ENCODE results near the gene TMC5. TPM values are rescaled to one million over a fixed set of nuclear protein-coding genes. Genes with fewer than 3 reads are reported as not detected.

TMC5 gene
- total and polyA plus RNA-seq, 9 donors, result 0.35 to 5.5 (median 0.83) TPM; not detected in 2

GRCh38 chr16:19523559-19524355 lies 106.1 kb downstream of the TMC5 start, which contains the start of gene CCP110:
CCP110 (plus strand) TSS chr16:19523942; CDS start chr16:19527882, 3,940 bp downstream.
- H3K4me1 ChIP-seq (ENCODE audit: insufficient read depth), result peaks cover 13% of the 10 kb centered on the region
- intact Hi-C loops (cut with DNase I), result no loop called here
- TF ChIP-seq EP300 (IDR thresholded peaks at IDR 0.05), result no peak
- peak; percentile 55 for TF ChIP-seq POLR2A (IDR thresholded peaks at IDR 0.05)
- no peaks in the 10 kb centered on the region for H3K36me3 ChIP-seq
- peak within 1 kb of the TSS; percentile 96 for H3K4me3 ChIP-seq
- peak; percentile 93 to 96 (median 93) for DNase-seq
- no peaks in the 10 kb centered on the region for H3K27me3 ChIP-seq
- H3K27ac ChIP-seq, result peak within 1 kb of the TSS in 1 of 2 donors; percentile 29
- H3K9me3 ChIP-seq, result no peaks in the 10 kb centered on the region
- WGBS, 3 donors, result 1% methylated on average over 51 of the region's 51 CpGs

- Histone ChIP-seq H3K9me3 (no peaks in the 10 kb centered on the region), H3K27ac (peak overlapping the region in 1 of 2 donors; percentile 29), H3K36me3 (no peaks in the 10 kb centered on the region), H3K4me3 (peak overlapping the region; percentile 96), H3K27me3 (no peaks in the 10 kb centered on the region), H3K4me1 (ENCODE audit: insufficient read depth) (peaks cover 11% of the 10 kb centered on the region)
- intact Hi-C loops (cut with DNase I), result no loop called here
- 1 to 2% (median 1%) methylated on average over 11 of the region's 11 CpGs for WGBS, 3 donors
- no peak for DNase-seq
- no peak for TF ChIP-seq CTCF (IDR thresholded peaks at IDR 0.05)
- TF ChIP-seq EP300 (IDR thresholded peaks at IDR 0.05), result no peak
- TF ChIP-seq POLR2A (IDR thresholded peaks at IDR 0.05), result no peak
Measured at GRCh38 chr16:19524356-19524615, 106.6 kb downstream of the TMC5 start.

- peak overlapping the region in 1 of 2 donors; percentile 29 for H3K27ac ChIP-seq
- 16 to 17% (median 17%) methylated on average over 19 of the region's 19 CpGs for whole genome bisulfite sequencing, 3 donors
- intact Hi-C loops (cut with DNase I), result no loop called here
- no peak for DNase-seq
- peaks cover 11% of the 10 kb centered on the region for H3K4me1 ChIP-seq (ENCODE audit: insufficient read depth)
- no peaks in the 10 kb centered on the region for H3K36me3 ChIP-seq
- TF ChIP-seq EP300 (IDR thresholded peaks at IDR 0.05) (no peak), CTCF (IDR thresholded peaks at IDR 0.05) (no peak), POLR2A (IDR thresholded peaks at IDR 0.05) (no peak)
- H3K9me3 ChIP-seq, result no peaks in the 10 kb centered on the region
- H3K4me3 ChIP-seq, result peak overlapping the region; percentile 96
- no peaks in the 10 kb centered on the region for H3K27me3 ChIP-seq
Measured at GRCh38 chr16:19524616-19525384, 107.1 kb downstream of the TMC5 start.

GRCh38 chr16:19525385-19525723 lies 107.7 kb downstream of the TMC5 start:
- TF ChIP-seq POLR2A (IDR thresholded peaks at IDR 0.05) (no peak), CTCF (IDR thresholded peaks at IDR 0.05) (no peak), EP300 (IDR thresholded peaks at IDR 0.05) (no peak)
- Histone ChIP-seq H3K36me3 (no peaks in the 10 kb centered on the region), H3K27ac (no peak overlapping the region), H3K9me3 (no peaks in the 10 kb centered on the region), H3K4me3 (no peak overlapping the region), H3K27me3 (no peaks in the 10 kb centered on the region), H3K4me1 (ENCODE audit: insufficient read depth) (peaks cover 11% of the 10 kb centered on the region)
- 77 to 91% (median 89%) methylated on average over 2 of the region's 2 CpGs for WGBS, 3 donors
- no peak for DNase-seq
- intact Hi-C loops (cut with DNase I), result no loop called here

GRCh38 chr16:19527161-19527560 lies 109.5 kb downstream of the TMC5 start:
- TF ChIP-seq EP300 (IDR thresholded peaks at IDR 0.05) (no peak), CTCF (IDR thresholded peaks at IDR 0.05) (no peak), POLR2A (IDR thresholded peaks at IDR 0.05) (no peak)
- Histone ChIP-seq H3K9me3 (no peaks in the 10 kb centered on the region), H3K36me3 (no peaks in the 10 kb centered on the region), H3K27me3 (no peaks in the 10 kb centered on the region), H3K4me3 (no peak overlapping the region), H3K4me1 (ENCODE audit: insufficient read depth) (peaks cover 9% of the 10 kb centered on the region), H3K27ac (no peak overlapping the region)
- WGBS, 3 donors, result 74 to 90% (median 77%) methylated on average over 1 of the region's 1 CpG
- intact Hi-C loops (cut with DNase I), result no loop called here
- DNase-seq, result no peak
